Measurements from ENCODE around the gene ARTN.

ARTN gene

DNA sequence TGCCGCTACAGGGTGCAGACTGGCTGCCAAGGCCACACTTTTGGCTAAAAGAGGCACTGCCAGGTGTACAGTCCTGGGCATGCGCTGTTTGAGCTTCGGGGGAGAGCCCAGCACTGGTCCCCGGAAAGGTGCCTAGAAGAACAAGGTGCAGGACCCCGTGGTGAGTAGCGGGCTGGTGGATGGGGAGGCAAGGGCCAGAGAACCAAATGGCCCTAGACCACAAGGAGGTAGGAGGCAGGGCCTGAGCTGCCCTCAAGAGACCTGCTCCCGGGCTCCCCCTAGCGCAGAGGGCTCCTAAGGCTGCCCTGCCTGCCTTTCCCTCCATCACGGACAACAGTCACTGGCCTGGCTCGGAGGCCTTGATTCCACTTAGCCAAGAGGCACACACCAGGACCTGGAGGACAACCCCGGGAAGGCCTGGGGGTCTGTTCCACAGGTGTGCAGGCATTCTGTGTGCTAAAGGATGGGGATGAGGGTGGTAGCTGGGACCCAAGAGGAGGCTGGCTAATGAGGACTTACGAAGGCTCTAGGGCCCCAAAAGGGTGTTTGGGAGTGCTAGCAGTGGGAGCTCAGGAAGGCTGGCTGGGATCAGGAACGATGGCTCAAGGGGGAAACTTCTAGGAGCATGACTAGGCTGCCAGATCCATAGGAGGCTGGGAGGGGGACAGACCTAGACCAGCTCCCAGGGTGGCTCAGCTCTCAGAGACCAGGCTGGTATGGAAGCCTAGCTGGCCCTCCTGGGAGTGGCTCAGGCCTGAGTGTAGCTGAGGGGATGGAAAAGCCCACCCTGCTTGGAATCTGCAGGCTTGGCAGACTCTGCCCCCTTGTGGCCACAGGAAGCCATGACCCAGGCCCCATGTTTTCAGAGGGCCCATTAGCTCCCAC is 742 bp downstream of the ARTN start:
- TF ChIP-seq, protein P1, sequence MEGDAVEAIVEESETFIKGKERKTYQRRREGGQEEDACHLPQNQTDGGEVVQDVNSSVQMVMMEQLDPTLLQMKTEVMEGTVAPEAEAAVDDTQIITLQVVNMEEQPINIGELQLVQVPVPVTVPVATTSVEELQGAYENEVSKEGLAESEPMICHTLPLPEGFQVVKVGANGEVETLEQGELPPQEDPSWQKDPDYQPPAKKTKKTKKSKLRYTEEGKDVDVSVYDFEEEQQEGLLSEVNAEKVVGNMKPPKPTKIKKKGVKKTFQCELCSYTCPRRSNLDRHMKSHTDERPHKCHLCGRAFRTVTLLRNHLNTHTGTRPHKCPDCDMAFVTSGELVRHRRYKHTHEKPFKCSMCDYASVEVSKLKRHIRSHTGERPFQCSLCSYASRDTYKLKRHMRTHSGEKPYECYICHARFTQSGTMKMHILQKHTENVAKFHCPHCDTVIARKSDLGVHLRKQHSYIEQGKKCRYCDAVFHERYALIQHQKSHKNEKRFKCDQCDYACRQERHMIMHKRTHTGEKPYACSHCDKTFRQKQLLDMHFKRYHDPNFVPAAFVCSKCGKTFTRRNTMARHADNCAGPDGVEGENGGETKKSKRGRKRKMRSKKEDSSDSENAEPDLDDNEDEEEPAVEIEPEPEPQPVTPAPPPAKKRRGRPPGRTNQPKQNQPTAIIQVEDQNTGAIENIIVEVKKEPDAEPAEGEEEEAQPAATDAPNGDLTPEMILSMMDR (IDR thresholded peaks at IDR 0.05; ENCODE audit: low read depth, low read length): peak; percentile 81
- no peak overlapping the region for H3K4me3 ChIP-seq (ENCODE audit: low read depth, low read length)

DNA sequence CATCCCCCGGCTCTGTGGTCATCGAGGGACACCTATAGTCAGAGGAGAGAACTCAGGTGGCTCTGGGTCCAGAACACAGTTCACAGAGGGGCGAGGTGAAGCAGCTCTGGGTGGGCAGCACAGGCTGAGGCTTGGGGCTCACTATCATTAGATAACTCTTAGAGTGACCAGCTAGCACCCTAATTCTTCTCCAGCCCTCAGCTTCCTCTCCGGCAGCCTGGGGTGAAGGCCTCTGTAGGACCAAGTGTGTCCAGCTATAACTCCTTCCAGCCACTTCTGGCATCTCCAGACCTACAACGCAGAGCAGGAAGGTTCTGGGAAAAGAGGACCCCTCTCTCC is 1.4 kb downstream of the ARTN start:
- TF ChIP-seq, protein P1 (IDR thresholded peaks at IDR 0.05; ENCODE audit: low read depth, low read length): no peak
- no peak overlapping the region for H3K4me3 ChIP-seq (ENCODE audit: low read depth, low read length)

DNA sequence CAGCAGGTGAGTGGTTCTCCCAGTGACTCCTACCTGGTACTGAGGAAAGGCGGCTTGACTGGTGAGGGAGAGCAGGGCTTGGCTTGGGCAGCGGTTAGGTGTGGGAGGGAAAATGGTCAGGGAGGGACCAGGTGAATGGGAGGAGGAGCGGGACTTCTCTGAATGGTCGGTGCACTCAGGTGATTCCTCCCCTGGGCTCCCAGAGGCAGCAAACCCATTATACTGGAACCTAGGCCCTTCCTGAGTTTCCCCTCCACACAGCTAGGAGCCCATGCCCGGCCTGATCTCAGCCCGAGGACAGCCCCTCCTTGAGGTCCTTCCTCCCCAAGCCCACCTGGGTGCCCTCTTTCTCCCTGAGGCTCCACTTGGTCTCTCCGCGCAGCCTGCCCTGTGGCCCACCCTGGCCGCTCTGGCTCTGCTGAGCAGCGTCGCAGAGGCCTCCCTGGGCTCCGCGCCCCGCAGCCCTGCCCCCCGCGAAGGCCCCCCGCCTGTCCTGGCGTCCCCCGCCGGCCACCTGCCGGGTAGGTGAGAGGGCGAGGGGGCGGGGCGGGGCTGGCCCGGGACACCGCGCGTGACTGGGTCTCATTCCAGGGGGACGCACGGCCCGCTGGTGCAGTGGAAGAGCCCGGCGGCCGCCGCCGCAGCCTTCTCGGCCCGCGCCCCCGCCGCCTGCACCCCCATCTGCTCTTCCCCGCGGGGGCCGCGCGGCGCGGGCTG is 2.3 kb downstream of the ARTN start:
- TF ChIP-seq, protein P1 (IDR thresholded peaks at IDR 0.05; ENCODE audit: low read depth, low read length): no peak
- peak overlapping the region; percentile 23; the same call in 1 of the 2 replicates for H3K4me3 ChIP-seq (ENCODE audit: low read depth, low read length)

DNA sequence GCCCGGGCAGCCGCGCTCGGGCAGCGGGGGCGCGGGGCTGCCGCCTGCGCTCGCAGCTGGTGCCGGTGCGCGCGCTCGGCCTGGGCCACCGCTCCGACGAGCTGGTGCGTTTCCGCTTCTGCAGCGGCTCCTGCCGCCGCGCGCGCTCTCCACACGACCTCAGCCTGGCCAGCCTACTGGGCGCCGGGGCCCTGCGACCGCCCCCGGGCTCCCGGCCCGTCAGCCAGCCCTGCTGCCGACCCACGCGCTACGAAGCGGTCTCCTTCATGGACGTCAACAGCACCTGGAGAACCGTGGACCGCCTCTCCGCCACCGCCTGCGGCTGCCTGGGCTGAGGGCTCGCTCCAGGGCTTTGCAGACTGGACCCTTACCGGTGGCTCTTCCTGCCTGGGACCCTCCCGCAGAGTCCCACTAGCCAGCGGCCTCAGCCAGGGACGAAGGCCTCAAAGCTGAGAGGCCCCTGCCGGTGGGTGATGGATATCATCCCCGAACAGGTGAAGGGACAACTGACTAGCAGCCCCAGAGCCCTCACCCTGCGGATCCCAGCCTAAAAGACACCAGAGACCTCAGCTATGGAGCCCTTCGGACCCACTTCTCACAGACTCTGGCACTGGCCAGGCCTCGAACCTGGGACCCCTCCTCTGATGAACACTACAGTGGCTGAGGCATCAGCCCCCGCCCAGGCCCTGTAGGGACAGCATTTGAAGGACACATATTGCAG is 3.0 kb downstream of the ARTN start:
- peak overlapping the region; percentile 27; the same call in 1 of the 2 replicates for H3K4me3 ChIP-seq (ENCODE audit: low read depth, low read length)
- TF ChIP-seq, protein P1 (IDR thresholded peaks at IDR 0.05; ENCODE audit: low read depth, low read length): no peak

DNA sequence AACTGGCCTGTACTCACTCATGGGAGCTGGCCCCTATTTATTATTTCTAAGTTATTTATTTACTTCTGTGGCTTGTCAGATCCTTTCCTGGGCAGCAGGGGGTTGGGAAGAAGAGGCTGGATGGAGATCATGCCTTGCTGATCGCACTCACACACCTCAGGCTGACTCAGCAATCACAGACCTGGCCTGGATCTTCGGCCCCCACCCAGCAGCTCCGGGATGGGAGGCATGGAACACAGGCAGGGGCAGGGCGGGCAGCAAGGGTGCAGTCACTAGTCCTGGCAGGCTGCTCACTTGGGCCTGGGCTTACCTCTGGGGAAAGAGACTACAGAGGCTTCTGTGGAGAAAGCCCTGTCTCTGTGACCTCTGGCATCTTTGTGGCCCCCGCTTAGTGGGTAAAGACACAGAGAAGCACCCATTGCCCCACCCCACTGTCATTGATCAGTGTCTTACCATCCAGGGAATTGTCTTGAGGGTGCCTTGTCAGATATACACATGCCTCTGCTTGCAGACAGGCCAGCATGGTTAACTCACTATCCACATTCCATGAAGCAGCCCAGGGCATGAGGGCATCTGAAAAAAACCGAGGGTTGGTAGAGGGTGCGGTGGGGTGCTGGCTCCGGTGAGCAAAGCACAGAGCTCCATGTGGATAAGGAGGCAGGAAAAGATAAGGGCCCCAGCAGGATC is 3.7 kb downstream of the ARTN start:
- H3K4me3 ChIP-seq (ENCODE audit: low read depth, low read length): no peak overlapping the region
- TF ChIP-seq, protein P1 (IDR thresholded peaks at IDR 0.05; ENCODE audit: low read depth, low read length): no peak

DNA sequence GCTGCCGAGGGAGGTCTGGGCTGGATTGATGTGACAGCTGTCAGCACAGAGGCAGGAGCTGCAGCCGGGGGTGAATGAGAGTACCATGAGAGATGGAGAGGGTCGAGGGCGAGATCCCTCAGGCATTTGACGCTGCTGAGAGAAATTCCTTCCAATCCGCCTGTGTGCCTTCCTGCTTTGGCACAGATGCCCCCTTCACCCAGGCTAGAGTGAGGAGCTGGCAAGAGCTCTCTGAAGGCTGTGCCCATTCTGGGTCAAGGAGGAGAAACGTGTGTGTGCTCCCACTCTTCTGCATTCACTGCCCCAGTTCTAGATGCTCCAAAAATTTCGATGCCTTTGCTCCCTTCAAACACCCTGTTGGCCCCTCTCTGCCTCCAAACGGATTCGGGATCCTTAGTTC is 4.8 kb downstream of the ARTN start:
- H3K4me3 ChIP-seq (ENCODE audit: low read depth, low read length): no peak overlapping the region
- TF ChIP-seq, protein P1 (IDR thresholded peaks at IDR 0.05; ENCODE audit: low read depth, low read length): no peak

Measured in WI38 (cell line).